ENCODE measurements around the gene IER5.

IER5 gene

GRCh38 chr1:181064011-181064623, 24.4 kb upstream of the IER5 start:
- no peak for TF ChIP-seq RARB (CRISPR knock-in tag; IDR thresholded peaks at IDR 0.05)
- no peak for TF ChIP-seq CREB5 (CRISPR knock-in tag; IDR thresholded peaks at IDR 0.05; ENCODE audit: low read depth)
- TF ChIP-seq BACH2 (CRISPR knock-in tag; IDR thresholded peaks at IDR 0.05; ENCODE audit: borderline replicate concordance): no peak
- ATAC-seq: no peak

GRCh38 chr1:181064702-181065101, 23.8 kb upstream of the IER5 start:
- TF ChIP-seq ZC3H10 (CRISPR knock-in tag; IDR thresholded peaks at IDR 0.05): no peak
- ATAC-seq: no peak

- ATAC-seq: peak; percentile 87
- TF ChIP-seq PATZ1 (CRISPR knock-in tag; IDR thresholded peaks at IDR 0.05; ENCODE audit: borderline replicate concordance): 0 out of 2 replicates have a peak, but pooled peaks have one; percentile 26
- TF ChIP-seq ZFP3 (CRISPR knock-in tag; IDR thresholded peaks at IDR 0.05): peak; percentile 25; the same call in 1 of the 2 replicates
- TF ChIP-seq RARB (CRISPR knock-in tag; IDR thresholded peaks at IDR 0.05): peak; percentile 81; the same call in 1 of the 2 replicates
- peak; percentile 79 for TF ChIP-seq TOX (CRISPR knock-in tag; IDR thresholded peaks at IDR 0.05; ENCODE audit: borderline replicate concordance)
- no peak for TF ChIP-seq TCF4 (CRISPR knock-in tag; IDR thresholded peaks at IDR 0.05; ENCODE audit: borderline replicate concordance)
- peak; percentile 90; the same call in 1 of the 2 replicates for TF ChIP-seq ZC3H10 (CRISPR knock-in tag; IDR thresholded peaks at IDR 0.05)
- no peak for TF ChIP-seq BACH2 (CRISPR knock-in tag; IDR thresholded peaks at IDR 0.05; ENCODE audit: borderline replicate concordance)
- TF ChIP-seq OSR1 (CRISPR knock-in tag; IDR thresholded peaks at IDR 0.05): no peak
- no peak for TF ChIP-seq ZNF565 (CRISPR knock-in tag; conservative IDR thresholded peaks at IDR 0.05; ENCODE audit: low read depth)
These were observed 14.9 kb upstream of the IER5 start for GRCh38 chr1:181073638-181074037.

- ATAC-seq: no peak
- no peak for TF ChIP-seq ZFP30 (CRISPR knock-in tag; IDR thresholded peaks at IDR 0.05)
- TF ChIP-seq RARB (CRISPR knock-in tag; IDR thresholded peaks at IDR 0.05): no peak
- no peak for TF ChIP-seq BACH2 (CRISPR knock-in tag; IDR thresholded peaks at IDR 0.05; ENCODE audit: borderline replicate concordance)
- TF ChIP-seq ZNF8 (CRISPR knock-in tag; IDR thresholded peaks at IDR 0.05): no peak
- TF ChIP-seq ZC3H10 (CRISPR knock-in tag; IDR thresholded peaks at IDR 0.05): no peak
- TF ChIP-seq CSDC2 (CRISPR knock-in tag; IDR thresholded peaks at IDR 0.05): no peak
- no peak for TF ChIP-seq ZFP3 (CRISPR knock-in tag; IDR thresholded peaks at IDR 0.05)
- no peak for TF ChIP-seq CSRNP3 (CRISPR knock-in tag; IDR thresholded peaks at IDR 0.05)
- no peak for TF ChIP-seq PATZ1 (CRISPR knock-in tag; IDR thresholded peaks at IDR 0.05; ENCODE audit: borderline replicate concordance)
- TF ChIP-seq TSHZ2 (CRISPR knock-in tag; IDR thresholded peaks at IDR 0.05): no peak
- TF ChIP-seq SNAI2 (CRISPR knock-in tag; IDR thresholded peaks at IDR 0.05): no peak
These were observed 12.6 kb upstream of the IER5 start for GRCh38 chr1:181075766-181076350.

Measured in SK-N-SH treated with all-trans-retinoic acid at 6 μM for 48 hours (cell line).